ENCODE measurements around the gene TPRG1.

- TF ChIP-seq EP300 (IDR thresholded peaks at IDR 0.05; ENCODE audit: low read depth) (no peak), CTCF (IDR thresholded peaks at IDR 0.05) (no peak), POLR2AphosphoS5 (IDR thresholded peaks at IDR 0.05) (no peak)
Observed at GRCh38 chr3:189202106-189202505, 30.3 kb downstream of the TPRG1 start.
